A673 (cell line): ENCODE measurements around the gene SCYL3. TPM values are rescaled to one million over a fixed set of nuclear protein-coding genes. Genes with fewer than 3 reads are reported as not detected.

Source experiments
- BruUV-seq: library from RNA; stranded (reverse); fragments of 400-500 nt; replicated peaks from 2 replicates; lab custom pipeline; 2021; lab: Mats Ljungman, UMichigan
- CTCF ChIA-PET: fragments of 300-600 bp; sonication (Branson Sonifier 250); formaldehyde crosslinking; loops from one replicate; lab custom pipeline; 2022; ENCODE audit warnings: antibody characterized with exemption; lab: Charles Lee
- POLR2A ChIA-PET: fragments of 300-600 bp; sonication (Branson Sonifier 250); formaldehyde crosslinking; loops from one replicate; lab custom pipeline; 2022; ENCODE audit warnings: antibody characterized with exemption; ENCODE audit not compliant: low non-redundant PET; lab: Charles Lee
- DNase-seq: peaks from one replicate; pipeline ENCODE4 v3.0.0-alpha.2; 2015; ENCODE audit warnings: low spot score
- H3K27ac ChIP-seq: fragments of 200-600 bp; sonication (generic); 2 replicates; pipeline ENCODE4 v1.5.1; 2016; ENCODE audit warnings: mixed run types, low read depth, mild to moderate bottlenecking, mixed read lengths, antibody characterized with exemption, low read length; ENCODE audit not compliant: poor library complexity, severe bottlenecking
- H3K27me3 ChIP-seq: fragments of 200-600 bp; sonication (generic); replicated peaks from 2 replicates; pipeline ENCODE4 v1.6.1; 2017; ENCODE audit warnings: mixed run types, low read depth, mild to moderate bottlenecking, mixed read lengths, antibody characterized with exemption, low read length; ENCODE audit not compliant: insufficient read depth, poor library complexity
- H3K36me3 ChIP-seq: fragments of 200-600 bp; sonication (generic); 2 replicates; pipeline ENCODE4 v1.6.1; 2016; ENCODE audit warnings: mixed run types, mild to moderate bottlenecking, mixed read lengths, antibody characterized with exemption, low read length; ENCODE audit not compliant: insufficient read depth, poor library complexity, severe bottlenecking
- H3K4me1 ChIP-seq: fragments of 200-600 bp; sonication (generic); 2 replicates; pipeline ENCODE4 v1.6.1; 2017; ENCODE audit warnings: mixed run types, mild to moderate bottlenecking, mixed read lengths, antibody characterized with exemption, low read length; ENCODE audit not compliant: insufficient read depth, poor library complexity, severe bottlenecking
- H3K4me3 ChIP-seq: fragments of 200-600 bp; sonication (generic); 2 replicates; pipeline ENCODE4 v1.5.1; 2016; ENCODE audit warnings: low read depth, mixed run types, mild to moderate bottlenecking, mixed read lengths, low read length; ENCODE audit not compliant: poor library complexity, severe bottlenecking
- H3K9me3 ChIP-seq: fragments of 200-600 bp; sonication (generic); 2 replicates; pipeline ENCODE4 v1.6.1; 2016; ENCODE audit warnings: mixed run types, low read depth, mild to moderate bottlenecking, mixed read lengths, antibody characterized with exemption, low read length; ENCODE audit not compliant: poor library complexity, severe bottlenecking
- EZH2 ChIP-seq: fragments of 200-600 bp; sonication (generic); IDR thresholded peaks from 2 replicates; pipeline ENCODE4 v1.6.1; 2017; ENCODE audit warnings: borderline replicate concordance, low read depth, mild to moderate bottlenecking, mixed read lengths, antibody characterized with exemption, low read length; ENCODE audit not compliant: poor library complexity, severe bottlenecking
- intact Hi-C: fragments of 100-400 bp; cut with micrococcal nuclease; formaldehyde crosslinking; loops from one replicate; pipeline ENCODE4 v1.10.0; 2022; ENCODE audit not compliant: unreplicated experiment
- total RNA-seq: library from RNA; stranded (reverse); gene quantifications from 2 replicates; pipeline ENCODE4 v1.2.3, GENCODE V29; 2021
- TF ChIP-seq, protein P1 (sequence below): fragments of 300-800, 200-600 bp; sonication (generic); conservative IDR thresholded peaks from 2 replicates; pipeline ENCODE4 v1.5.1; 2017; ENCODE audit warnings: low read depth, mild to moderate bottlenecking, antibody characterized with exemption, low read length, moderate library complexity, mixed read lengths

Gene SCYL3
- total RNA-seq, 1 experiment from 2014 or later, result 5.3 TPM

DNA sequence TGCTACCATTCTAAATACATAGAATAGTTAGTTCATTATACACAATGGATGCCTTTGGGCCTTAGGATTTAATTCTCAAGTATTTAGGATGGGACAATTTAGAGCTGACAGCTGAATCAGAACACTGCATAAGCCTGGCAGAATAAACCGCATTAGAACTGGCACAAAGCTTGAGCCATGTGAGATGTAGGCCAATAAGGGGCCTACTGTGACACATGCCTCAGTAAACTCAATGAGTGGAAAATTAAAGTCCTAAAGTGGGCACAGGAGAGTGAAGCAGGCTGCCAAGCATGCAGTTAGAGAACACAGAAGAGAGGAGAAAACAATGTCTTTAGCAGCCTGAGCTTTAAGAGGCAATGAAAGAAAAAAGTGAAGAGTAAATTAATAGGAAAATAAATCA is 24.3 kb downstream of the SCYL3 start:
- no peak for DNase-seq
- H3K4me3 ChIP-seq, result no peak overlapping the region
- ChIA-PET POLR2A (no interaction called here), CTCF (no interaction called here)
- TF ChIP-seq, protein P1, sequence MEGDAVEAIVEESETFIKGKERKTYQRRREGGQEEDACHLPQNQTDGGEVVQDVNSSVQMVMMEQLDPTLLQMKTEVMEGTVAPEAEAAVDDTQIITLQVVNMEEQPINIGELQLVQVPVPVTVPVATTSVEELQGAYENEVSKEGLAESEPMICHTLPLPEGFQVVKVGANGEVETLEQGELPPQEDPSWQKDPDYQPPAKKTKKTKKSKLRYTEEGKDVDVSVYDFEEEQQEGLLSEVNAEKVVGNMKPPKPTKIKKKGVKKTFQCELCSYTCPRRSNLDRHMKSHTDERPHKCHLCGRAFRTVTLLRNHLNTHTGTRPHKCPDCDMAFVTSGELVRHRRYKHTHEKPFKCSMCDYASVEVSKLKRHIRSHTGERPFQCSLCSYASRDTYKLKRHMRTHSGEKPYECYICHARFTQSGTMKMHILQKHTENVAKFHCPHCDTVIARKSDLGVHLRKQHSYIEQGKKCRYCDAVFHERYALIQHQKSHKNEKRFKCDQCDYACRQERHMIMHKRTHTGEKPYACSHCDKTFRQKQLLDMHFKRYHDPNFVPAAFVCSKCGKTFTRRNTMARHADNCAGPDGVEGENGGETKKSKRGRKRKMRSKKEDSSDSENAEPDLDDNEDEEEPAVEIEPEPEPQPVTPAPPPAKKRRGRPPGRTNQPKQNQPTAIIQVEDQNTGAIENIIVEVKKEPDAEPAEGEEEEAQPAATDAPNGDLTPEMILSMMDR, result no peak
- no peak for TF ChIP-seq EZH2
- H3K36me3 ChIP-seq, result peaks cover 44% of the 10 kb centered on the region
- H3K9me3 ChIP-seq, result no peaks in the 10 kb centered on the region
- BruUV-seq, result no TSS peak
- H3K27ac ChIP-seq, result no peak overlapping the region
- H3K27me3 ChIP-seq, result no peaks in the 10 kb centered on the region
- intact Hi-C loops, result no loop called here
- no peaks in the 10 kb centered on the region for H3K4me1 ChIP-seq

DNA sequence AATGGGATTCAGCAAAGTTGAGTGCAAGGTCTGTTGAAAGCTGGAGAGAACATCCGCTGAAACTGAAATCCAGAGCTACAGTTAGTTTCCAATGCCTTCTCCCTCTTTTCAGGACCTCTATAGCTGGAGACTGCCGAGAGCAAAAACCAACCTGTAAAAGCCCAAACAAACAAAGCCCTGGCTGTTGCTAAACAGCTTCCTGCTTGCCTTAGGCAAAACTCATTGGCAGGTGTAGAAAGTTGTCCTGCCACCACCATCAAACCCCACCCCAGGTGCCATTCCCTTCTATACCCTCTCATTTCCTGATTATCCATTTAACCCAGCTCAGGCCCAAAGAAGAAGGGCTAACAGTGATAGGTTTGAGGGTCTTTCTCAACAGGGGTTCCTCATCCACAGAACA is 24.7 kb downstream of the SCYL3 start:
- BruUV-seq, result no TSS peak
- CTCF ChIA-PET, result no interaction called here
- TF ChIP-seq, protein P1, result no peak
- no peak for TF ChIP-seq EZH2

DNA sequence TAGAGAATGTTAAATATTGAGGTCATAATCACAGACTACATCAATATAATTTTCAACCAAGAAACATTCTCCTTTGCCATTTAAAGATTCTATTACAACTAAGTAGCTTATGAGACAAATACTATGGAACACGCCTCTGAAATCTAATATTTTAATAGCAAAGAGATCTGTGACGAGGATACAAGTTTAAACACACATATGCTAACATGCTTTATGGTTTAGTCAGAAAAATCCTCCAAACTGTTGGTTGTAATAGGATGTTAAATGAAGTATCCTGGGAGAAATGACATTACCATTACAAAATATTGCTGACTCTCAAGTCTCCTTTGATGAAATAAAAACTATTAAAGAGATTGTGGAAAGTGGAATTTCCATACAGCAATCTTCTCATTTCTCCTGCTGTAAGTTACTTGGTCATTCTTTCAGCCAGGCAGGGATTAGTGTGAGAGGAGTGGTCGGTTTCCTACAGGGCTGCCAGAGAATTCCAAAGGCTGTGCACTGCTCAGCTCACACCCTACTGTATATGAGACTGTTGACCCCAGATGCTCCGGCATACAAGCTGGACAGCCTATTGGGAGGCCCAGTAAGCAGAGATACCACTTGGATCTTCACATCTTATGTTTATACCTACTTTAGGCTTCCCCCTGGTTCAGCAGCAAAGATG is 26.6 kb downstream of the SCYL3 start:
- intact Hi-C loops, result no loop called here
- BruUV-seq, result no TSS peak
- ChIA-PET POLR2A (no interaction called here), CTCF (no interaction called here)
- Histone ChIP-seq H3K4me1 (no peaks in the 10 kb centered on the region), H3K9me3 (no peaks in the 10 kb centered on the region), H3K27ac (no peak overlapping the region), H3K36me3 (peaks cover 48% of the 10 kb centered on the region), H3K27me3 (no peaks in the 10 kb centered on the region), H3K4me3 (no peak overlapping the region)
- DNase-seq, result no peak
- TF ChIP-seq, protein P1, result no peak
- no peak for TF ChIP-seq EZH2

More for the DNA sequence above, 24.7 kb downstream of the SCYL3 start:
- Histone ChIP-seq H3K4me3 (no peak overlapping the region), H3K27ac (no peak overlapping the region), H3K27me3 (no peaks in the 10 kb centered on the region), H3K9me3 (no peaks in the 10 kb centered on the region), H3K4me1 (no peaks in the 10 kb centered on the region), H3K36me3 (peaks cover 48% of the 10 kb centered on the region)
- POLR2A ChIA-PET, result interaction anchor here (0.7 kb wide), 1 partner anchor 1569 kb away, joined by 3 read pairs; no protein-coding TSS in a partner anchor
- intact Hi-C loops, result no loop called here
- DNase-seq, result no peak
